ENCODE data around the gene GNAL.

- TF ChIP-seq RAD21 (IDR thresholded peaks at IDR 0.05; ENCODE audit: low read length) (no peak), RCOR1 (IDR thresholded peaks at IDR 0.05; ENCODE audit: insufficient replicate concordance, low read length) (no peak), POLR2A (IDR thresholded peaks at IDR 0.05; ENCODE audit: low read depth, low read length) (no peak), CHD1 (IDR thresholded peaks at IDR 0.05; ENCODE audit: low read depth, low read length) (no peak), FOS (IDR thresholded peaks at IDR 0.05; ENCODE audit: low read depth, low read length) (no peak), SMC3 (IDR thresholded peaks at IDR 0.05; ENCODE audit: low read depth, low read length) (no peak), ELK1 (IDR thresholded peaks at IDR 0.05; ENCODE audit: borderline replicate concordance, low read depth, low read length) (no peak), USF2 (IDR thresholded peaks at IDR 0.05; ENCODE audit: low read depth, low read length) (no peak), MXI1 (IDR thresholded peaks at IDR 0.05; ENCODE audit: borderline replicate concordance, low read depth, low read length) (no peak)
- TF ChIP-seq, protein P1, sequence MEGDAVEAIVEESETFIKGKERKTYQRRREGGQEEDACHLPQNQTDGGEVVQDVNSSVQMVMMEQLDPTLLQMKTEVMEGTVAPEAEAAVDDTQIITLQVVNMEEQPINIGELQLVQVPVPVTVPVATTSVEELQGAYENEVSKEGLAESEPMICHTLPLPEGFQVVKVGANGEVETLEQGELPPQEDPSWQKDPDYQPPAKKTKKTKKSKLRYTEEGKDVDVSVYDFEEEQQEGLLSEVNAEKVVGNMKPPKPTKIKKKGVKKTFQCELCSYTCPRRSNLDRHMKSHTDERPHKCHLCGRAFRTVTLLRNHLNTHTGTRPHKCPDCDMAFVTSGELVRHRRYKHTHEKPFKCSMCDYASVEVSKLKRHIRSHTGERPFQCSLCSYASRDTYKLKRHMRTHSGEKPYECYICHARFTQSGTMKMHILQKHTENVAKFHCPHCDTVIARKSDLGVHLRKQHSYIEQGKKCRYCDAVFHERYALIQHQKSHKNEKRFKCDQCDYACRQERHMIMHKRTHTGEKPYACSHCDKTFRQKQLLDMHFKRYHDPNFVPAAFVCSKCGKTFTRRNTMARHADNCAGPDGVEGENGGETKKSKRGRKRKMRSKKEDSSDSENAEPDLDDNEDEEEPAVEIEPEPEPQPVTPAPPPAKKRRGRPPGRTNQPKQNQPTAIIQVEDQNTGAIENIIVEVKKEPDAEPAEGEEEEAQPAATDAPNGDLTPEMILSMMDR (conservative IDR thresholded peaks at IDR 0.05; ENCODE audit: low read depth, low read length): no peak
Measured at GRCh38 chr18:11689669-11690565, 853 bp downstream of the GNAL start.
